GM18907 (cell line): Measurements from ENCODE around the gene SPOP.

Source experiments
- ATAC-seq: cut with Tn5 transposase; IDR thresholded peaks from one replicate; pipeline ENCODE4 v1.9.1; 2021; ENCODE audit warnings: mild to moderate bottlenecking, moderate library complexity; ENCODE audit not compliant: unreplicated experiment

SPOP gene

GRCh38 chr17:49588726-49589576 lies 88.9 kb downstream of the SPOP start:
- no peak for ATAC-seq

- no peak for ATAC-seq
These were observed 89.6 kb downstream of the SPOP start for GRCh38 chr17:49588312-49588711.

- no peak for ATAC-seq
These were observed 90.4 kb downstream of the SPOP start for GRCh38 chr17:49587366-49588073.

GRCh38 chr17:49585422-49586027 lies 92.4 kb downstream of the SPOP start:
- ATAC-seq = no peak

DNA sequence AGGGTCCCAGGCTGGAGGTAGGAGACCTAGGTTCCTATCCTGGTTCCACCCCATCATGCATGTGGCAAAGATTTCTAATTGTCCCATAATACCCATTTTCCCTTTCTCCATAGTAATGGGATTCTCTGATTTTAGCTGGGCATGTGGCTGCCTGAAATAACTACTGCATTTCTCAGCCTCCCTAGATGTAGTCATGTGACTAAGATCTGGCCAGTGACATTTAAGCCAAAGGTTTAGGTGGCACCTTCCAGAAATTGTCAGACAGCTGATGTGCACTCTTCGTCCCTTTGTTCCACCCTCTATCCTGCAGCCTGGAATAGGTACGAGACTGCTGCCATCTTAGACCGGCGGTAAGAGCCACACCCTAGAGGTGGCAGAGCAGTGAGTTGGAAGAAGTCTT lies 94.0 kb downstream of the SPOP start:
- no peak for ATAC-seq

DNA sequence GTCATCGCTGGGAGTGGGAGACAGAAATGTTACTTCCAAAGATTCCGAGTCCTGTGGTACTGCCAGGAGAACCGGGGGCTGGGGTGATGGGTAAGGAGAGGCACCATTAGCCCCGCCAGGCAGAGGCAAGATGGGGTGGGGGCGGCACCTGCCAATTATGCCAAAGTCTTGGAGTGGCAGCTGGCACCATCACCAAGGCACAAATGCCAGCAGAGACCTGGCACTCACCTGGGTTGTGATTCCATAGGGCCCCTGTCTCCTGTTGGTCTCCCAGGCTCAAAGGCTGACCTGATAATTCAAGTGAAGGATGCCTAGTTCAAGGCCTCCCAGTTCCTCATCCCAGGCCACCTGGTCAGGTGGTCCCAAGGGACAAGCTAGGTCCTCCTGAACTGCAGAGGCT lies 94.7 kb downstream of the SPOP start:
- no peak for ATAC-seq

- no peak for ATAC-seq
These were observed 95.1 kb downstream of the SPOP start for GRCh38 chr17:49582789-49583188.

DNA sequence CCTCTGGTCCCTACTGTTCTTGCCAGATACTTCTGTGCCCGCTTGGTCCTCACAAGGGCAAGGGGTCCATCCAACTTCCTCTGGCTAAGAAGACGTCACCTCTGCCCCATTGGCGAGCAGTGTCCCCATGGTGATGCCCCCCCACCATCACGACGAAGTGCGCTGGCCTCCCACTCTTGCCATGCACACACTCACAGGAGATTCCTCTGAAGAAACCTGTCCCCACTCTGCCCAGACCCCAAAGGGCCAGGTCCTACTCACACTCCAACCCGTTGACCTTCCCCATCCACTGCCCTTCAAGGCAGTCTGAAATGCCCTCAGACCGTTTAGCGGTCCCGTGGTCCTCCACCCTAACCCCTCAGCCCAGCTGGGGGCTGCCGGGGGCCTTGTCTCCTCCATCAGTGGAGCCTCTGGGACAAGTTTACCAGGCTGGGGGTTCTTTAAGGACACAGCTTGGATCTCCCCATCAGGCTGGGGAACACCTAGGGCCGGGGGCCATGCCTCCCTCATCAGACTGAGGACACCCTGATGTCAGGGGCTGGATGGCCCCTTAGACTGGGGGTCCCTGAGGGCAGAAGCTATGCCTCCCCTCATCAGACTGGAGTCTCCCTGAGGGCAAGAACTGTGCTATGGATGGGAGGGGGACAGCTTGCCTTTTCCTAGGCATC lies 95.7 kb downstream of the SPOP start:
- no peak for ATAC-seq

DNA sequence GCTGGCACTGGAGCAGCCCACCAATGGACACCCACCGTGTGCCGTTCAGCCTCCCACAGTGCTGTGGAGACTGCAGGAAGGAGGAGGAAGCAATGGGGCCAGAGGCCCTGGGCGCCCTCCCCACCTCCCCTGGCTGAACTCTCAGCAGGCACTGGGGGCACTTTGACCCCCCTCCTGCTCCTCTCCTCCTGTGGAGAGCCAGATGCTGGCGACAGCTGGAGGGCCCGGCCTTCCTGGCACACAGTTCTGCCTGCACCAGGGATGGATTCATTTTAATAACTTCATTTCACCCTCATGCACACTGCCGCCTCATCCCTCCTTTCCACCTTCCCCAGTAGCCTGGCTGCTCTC lies 96.3 kb downstream of the SPOP start:
- ATAC-seq = no peak

DNA sequence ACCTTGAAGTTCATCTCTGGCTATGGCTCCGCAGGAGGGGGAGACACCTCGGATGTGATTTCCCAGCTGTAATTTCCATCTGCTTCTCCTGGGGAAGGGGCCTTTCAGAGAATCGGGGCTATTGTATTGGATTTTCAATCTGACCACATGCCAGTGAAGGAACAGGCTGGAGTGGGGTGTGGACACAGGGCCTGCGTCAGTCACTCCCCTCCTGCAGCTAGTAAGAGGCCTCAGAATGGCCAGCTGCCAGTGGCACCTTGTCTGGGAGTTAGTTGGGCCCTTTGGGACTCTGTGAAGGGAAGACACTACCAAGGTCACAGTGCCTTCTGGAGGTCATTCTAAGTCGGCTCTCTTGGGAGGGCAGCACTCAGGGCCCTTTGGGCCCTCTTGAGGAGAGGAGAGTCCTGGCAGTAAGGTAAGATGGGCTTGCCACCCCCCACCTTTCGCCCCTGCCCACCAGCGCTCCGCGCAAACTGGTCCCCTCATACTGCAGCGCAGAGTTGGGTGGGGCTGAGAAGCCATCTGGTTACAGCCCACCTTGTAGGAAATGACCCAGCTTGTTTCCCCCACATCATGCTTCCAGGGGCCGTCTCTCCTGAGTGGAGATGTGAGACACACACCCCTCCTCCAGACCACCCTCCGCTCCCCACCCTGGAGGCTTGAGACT lies 96.8 kb downstream of the SPOP start:
- no peak for ATAC-seq

DNA sequence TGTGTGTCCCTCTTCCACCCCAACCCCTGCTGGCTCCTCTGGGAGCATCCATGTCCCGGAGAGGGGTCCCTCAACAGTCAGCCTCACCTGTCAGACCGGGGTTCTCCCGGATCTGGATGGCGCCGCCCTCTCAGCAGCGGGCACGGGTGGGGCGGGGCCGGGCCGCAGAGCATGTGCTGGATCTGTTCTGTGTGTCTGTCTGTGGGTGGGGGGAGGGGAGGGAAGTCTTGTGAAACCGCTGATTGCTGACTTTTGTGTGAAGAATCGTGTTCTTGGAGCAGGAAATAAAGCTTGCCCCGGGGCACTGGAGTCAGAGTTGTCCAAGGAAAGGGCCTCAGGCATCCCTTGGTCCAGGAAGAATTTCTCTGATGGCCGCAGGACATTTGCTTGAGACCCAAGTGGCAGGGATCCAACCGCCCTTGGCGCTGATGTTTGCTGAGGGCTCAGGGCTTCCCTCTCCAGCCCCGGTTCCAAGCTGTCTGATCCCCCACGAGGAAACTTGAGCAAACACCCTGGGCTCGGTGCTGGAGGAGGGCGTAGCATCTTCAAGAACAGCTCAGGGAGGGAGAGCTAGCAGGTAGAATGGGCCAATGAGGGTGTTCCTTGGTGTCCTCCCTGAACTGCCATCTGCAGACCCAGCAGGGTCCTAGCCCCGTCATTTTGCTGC lies 97.7 kb downstream of the SPOP start:
- no peak for ATAC-seq

- no peak for ATAC-seq
These were observed 98.4 kb downstream of the SPOP start for GRCh38 chr17:49579522-49579921.

DNA sequence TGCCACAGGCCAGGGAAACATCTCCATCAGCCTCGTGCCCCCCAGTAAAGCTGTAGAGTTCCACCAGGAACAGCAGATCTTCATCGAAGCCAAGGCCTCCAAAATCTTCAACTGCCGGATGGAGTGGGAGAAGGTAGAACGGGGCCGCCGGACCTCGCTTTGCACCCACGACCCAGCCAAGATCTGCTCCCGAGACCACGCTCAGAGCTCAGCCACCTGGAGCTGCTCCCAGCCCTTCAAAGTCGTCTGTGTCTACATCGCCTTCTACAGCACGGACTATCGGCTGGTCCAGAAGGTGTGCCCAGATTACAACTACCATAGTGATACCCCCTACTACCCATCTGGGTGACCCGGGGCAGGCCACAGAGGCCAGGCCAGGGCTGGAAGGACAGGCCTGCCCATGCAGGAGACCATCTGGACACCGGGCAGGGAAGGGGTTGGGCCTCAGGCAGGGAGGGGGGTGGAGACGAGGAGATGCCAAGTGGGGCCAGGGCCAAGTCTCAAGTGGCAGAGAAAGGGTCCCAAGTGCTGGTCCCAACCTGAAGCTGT lies 98.9 kb downstream of the SPOP start:
- ATAC-seq = no peak

DNA sequence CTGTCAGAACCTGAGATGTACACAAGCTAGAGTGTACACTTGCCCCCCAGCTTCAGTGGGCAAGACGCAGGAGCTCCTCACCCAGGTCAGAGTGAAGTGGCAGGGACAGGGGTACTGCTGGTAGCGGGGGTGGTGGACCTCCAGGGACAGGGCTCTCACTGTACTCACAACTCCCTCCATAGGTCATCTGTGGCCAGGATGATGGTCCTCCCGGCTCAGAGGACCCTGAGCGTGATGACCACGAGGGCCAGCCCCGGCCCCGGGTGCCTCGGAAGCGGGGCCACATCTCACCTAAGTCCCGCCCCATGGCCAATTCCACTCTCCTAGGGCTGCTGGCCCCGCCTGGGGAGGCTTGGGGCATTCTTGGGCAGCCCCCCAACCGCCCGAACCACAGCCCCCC lies 99.5 kb downstream of the SPOP start:
- no peak for ATAC-seq

- ATAC-seq = no peak
These were observed 99.9 kb downstream of the SPOP start for GRCh38 chr17:49577963-49578362.

DNA sequence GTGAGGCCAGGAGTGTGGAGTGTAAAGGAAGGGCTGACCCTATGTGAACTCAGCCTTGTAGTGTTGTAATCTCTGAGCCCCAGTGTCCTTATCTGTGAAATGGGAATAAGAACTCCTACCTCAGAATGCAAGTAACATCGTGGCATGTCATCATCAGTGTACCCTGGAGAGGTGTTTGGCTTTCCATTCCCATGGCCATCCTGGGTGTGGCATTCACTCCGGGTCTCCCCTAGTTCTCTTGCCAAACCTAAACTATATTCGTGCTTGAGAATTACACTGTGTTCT lies 100.3 kb downstream of the SPOP start:
- ATAC-seq = no peak

GRCh38 chr17:49576917-49577649 lies 100.8 kb downstream of the SPOP start:
- ATAC-seq = no peak

DNA sequence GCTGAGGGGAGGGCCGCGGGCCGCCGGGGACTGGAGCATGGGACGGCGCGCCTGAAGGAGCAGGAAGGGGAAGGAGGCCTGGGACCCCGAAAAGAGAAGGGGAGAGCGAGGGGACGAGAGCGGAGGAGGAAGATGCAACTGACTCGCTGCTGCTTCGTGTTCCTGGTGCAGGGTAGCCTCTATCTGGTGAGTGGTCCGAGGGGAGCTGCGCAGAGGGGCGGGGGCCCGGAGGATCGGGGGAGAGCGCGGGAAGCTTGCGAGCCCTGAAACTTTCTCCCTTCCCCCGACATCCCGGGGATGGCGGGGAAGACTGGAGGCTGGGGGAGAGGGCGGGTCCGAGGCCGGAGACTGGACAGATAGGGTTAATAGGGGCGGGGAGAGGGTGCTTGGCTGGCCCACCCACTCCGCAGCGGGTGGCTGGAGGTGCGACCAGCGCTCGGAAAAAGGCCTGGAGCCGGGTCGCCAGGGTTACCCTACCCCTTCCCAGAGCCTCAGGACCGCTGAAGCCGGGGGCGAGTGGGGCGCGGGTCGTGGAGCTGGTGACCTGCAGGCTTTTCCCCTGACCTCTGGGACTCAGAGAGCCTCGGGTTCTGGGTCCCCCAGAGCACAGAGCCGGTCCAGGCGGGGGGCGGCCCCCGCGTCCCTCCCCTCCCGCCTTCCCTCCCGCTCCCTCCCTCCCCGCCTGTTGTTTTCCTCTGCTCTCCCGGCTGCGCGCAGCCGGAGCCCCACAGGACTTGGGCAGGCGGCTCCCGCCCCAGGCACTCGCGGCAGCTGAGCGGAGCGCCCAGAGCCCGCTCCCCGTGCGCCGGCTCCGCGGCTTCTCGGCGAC lies 101.6 kb downstream of the SPOP start:
- no peak for ATAC-seq

GRCh38 chr17:49575679-49576087 lies 102.2 kb downstream of the SPOP start, which contains the start of gene NXPH3:
Gene NXPH3, plus strand, starts transcription at chr17:49575871. Its CDS starts 349 bp downstream, at chr17:49576220.
- ATAC-seq = no peak
